ENCODE data around the gene DPP9.
"Not testable (repeated sequence)": the region's sequence is repeated elsewhere in the genome, so short reads cannot be mapped to it uniquely, and the experiment has no call there.

DPP9 gene

GRCh38 chr19:4723595-4724514, at the start of gene DPP9:
DPP9 (minus strand) TSS chr19:4723842; CDS start chr19:4719906, 3,936 bp downstream.
- peak; percentile 93 to 96 (median 96) for DNase-seq (ENCODE audit: low read depth in 3 of 3)

- DNase-seq (ENCODE audit: low read depth in 3 of 3) = no peak
These were observed 49.5 kb upstream of the DPP9 start for GRCh38 chr19:4773047-4773640.

GRCh38 chr19:4772566-4772965, 48.9 kb upstream of the DPP9 start:
- DNase-seq (ENCODE audit: low read depth in 3 of 3) = no peak

GRCh38 chr19:4768934-4769777, 45.5 kb upstream of the DPP9 start:
- DNase-seq (ENCODE audit: low read depth in 3 of 3) = peak; percentile 60 to 74 (median 60)

GRCh38 chr19:4764393-4764660, 40.7 kb upstream of the DPP9 start:
- no peak for DNase-seq (ENCODE audit: low read depth in 3 of 3)

GRCh38 chr19:4763021-4763420, 39.4 kb upstream of the DPP9 start:
- DNase-seq (ENCODE audit: low read depth in 3 of 3) = no peak

- no peak for DNase-seq (ENCODE audit: low read depth in 3 of 3)
These were observed 36.6 kb upstream of the DPP9 start for GRCh38 chr19:4760285-4760650.

- DNase-seq (ENCODE audit: low read depth in 3 of 3) = peak; percentile 17 to 68 (median 33)
These were observed 36.0 kb upstream of the DPP9 start for GRCh38 chr19:4759388-4760284.

GRCh38 chr19:4758659-4759058, 35.0 kb upstream of the DPP9 start:
- DNase-seq (ENCODE audit: low read depth in 3 of 3) = no peak

- DNase-seq (ENCODE audit: low read depth in 3 of 3) = no peak
These were observed 34.4 kb upstream of the DPP9 start for GRCh38 chr19:4758082-4758481.

- no peak for DNase-seq (ENCODE audit: low read depth in 3 of 3)
These were observed 31.8 kb upstream of the DPP9 start for GRCh38 chr19:4755459-4755858.

GRCh38 chr19:4754248-4754647, 30.6 kb upstream of the DPP9 start:
- no peak for DNase-seq (ENCODE audit: low read depth in 3 of 3)

GRCh38 chr19:4749870-4750590, 26.4 kb upstream of the DPP9 start:
- no peak for DNase-seq (ENCODE audit: low read depth in 3 of 3)

- no peak for DNase-seq (ENCODE audit: low read depth in 3 of 3)
These were observed 24.9 kb upstream of the DPP9 start for GRCh38 chr19:4748589-4748988.

GRCh38 chr19:4748185-4748584, 24.5 kb upstream of the DPP9 start:
- no peak for DNase-seq (ENCODE audit: low read depth in 3 of 3)

- DNase-seq (ENCODE audit: low read depth in 3 of 3) = no peak
These were observed 22.3 kb upstream of the DPP9 start for GRCh38 chr19:4745986-4746385.

GRCh38 chr19:4745175-4745574, 21.5 kb upstream of the DPP9 start:
- DNase-seq (ENCODE audit: low read depth in 3 of 3) = not testable (repeated sequence)

- no peak for DNase-seq (ENCODE audit: low read depth in 3 of 3)
These were observed 21.0 kb upstream of the DPP9 start for GRCh38 chr19:4744451-4745174.

- no peak for DNase-seq (ENCODE audit: low read depth in 3 of 3)
These were observed 19.3 kb upstream of the DPP9 start for GRCh38 chr19:4742723-4743646.
